ENCODE data around the gene IPO11. TPM values are rescaled to one million over a fixed set of nuclear protein-coding genes. Genes with fewer than 3 reads are reported as not detected.

Gene IPO11
- total RNA-seq, 1 donor from 2014 or later, result 66.9 TPM

DNA sequence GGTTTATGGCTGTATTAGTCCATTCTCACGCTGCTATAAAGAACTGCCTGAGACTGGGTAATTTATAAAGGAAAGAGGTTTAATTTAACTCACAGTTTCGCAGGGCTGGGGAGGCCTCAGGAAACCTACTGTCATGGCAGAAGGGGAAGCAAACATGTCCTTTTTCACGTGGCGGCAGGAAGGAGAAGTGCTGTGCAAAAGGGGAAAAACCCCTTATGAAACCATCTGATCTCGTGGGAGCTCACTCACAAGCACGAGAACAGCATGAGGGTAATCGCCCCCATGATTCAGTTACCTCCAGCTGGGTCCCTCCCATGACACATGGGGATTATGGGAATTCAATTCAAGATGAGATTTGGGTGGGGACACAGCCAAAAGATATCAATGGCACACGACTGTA lies 180.0 kb downstream of the IPO11 start:
- no peaks in the 10 kb centered on the region for H3K4me1 ChIP-seq
- no peaks in the 10 kb centered on the region for H3K9me3 ChIP-seq (ENCODE audit: low read depth)
- H3K4me2 ChIP-seq, result no peak overlapping the region
- peaks cover 20% of the 10 kb centered on the region for H3K36me3 Mint-ChIP-seq
- no peaks in the 10 kb centered on the region for H4K20me1 ChIP-seq (ENCODE audit: low read depth)
- no peak overlapping the region for H3K9ac ChIP-seq
- no peak overlapping the region for H3K4me3 Mint-ChIP-seq
- H3K9me3 Mint-ChIP-seq, result no peaks in the 10 kb centered on the region
- H3F3A ChIP-seq (ENCODE audit: low read depth), result no peaks in the 10 kb centered on the region
- no peaks in the 10 kb centered on the region for H3K27me3 Mint-ChIP-seq (ENCODE audit: insufficient read depth, low read depth)
- TF ChIP-seq, protein P1, sequence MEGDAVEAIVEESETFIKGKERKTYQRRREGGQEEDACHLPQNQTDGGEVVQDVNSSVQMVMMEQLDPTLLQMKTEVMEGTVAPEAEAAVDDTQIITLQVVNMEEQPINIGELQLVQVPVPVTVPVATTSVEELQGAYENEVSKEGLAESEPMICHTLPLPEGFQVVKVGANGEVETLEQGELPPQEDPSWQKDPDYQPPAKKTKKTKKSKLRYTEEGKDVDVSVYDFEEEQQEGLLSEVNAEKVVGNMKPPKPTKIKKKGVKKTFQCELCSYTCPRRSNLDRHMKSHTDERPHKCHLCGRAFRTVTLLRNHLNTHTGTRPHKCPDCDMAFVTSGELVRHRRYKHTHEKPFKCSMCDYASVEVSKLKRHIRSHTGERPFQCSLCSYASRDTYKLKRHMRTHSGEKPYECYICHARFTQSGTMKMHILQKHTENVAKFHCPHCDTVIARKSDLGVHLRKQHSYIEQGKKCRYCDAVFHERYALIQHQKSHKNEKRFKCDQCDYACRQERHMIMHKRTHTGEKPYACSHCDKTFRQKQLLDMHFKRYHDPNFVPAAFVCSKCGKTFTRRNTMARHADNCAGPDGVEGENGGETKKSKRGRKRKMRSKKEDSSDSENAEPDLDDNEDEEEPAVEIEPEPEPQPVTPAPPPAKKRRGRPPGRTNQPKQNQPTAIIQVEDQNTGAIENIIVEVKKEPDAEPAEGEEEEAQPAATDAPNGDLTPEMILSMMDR (IDR thresholded peaks at IDR 0.05), result no peak
- TF ChIP-seq EZH2phosphoT487 (IDR thresholded peaks at IDR 0.05), result no peak
- no peak for TF ChIP-seq EZH2 (IDR thresholded peaks at IDR 0.05)
- H3K27ac Mint-ChIP-seq, result no peak overlapping the region
- no peaks in the 10 kb centered on the region for H3K27me3 ChIP-seq
- no peaks in the 10 kb centered on the region for H3K79me2 ChIP-seq (ENCODE audit: low read depth)
- H3K4me1 Mint-ChIP-seq, result no peaks in the 10 kb centered on the region
- H3K27ac ChIP-seq, result no peak overlapping the region
- peaks cover 9% of the 10 kb centered on the region for H3K36me3 ChIP-seq
- H3K4me3 ChIP-seq, result no peak overlapping the region
- H2AFZ ChIP-seq (replicated peaks), result no peak overlapping the region
- DNase-seq (ENCODE audit: low spot score), result no peak

DNA sequence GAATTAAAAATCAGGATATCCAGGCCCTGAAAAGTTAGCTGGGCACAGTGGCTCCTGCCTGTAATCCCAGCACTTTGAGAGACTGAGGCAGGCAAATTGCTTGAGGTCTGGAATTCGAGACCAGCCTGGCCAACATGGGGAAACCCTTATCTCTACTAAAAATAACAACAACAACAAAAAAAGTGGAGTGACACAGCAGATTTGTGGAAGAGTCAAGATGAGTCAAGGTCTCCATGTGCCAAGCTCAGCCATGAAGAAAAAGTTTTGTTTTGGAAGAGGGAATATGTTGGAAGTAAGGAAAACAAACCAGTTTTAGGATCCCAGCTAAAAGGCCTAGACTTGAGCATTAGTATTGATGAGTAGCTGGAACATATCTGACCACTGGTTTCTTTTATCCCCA lies 180.8 kb downstream of the IPO11 start:
- H3K27me3 ChIP-seq, result no peaks in the 10 kb centered on the region
- no peaks in the 10 kb centered on the region for H3K4me1 ChIP-seq
- no peak overlapping the region for H3K4me3 Mint-ChIP-seq
- H3K79me2 ChIP-seq (ENCODE audit: low read depth), result no peaks in the 10 kb centered on the region
- peaks cover 9% of the 10 kb centered on the region for H3K36me3 ChIP-seq
- no peaks in the 10 kb centered on the region for H3K9me3 ChIP-seq (ENCODE audit: low read depth)
- no peak overlapping the region for H3K4me3 ChIP-seq
- TF ChIP-seq, protein P1 (IDR thresholded peaks at IDR 0.05), result no peak
- no peaks in the 10 kb centered on the region for H3K4me1 Mint-ChIP-seq
- peaks cover 20% of the 10 kb centered on the region for H3K36me3 Mint-ChIP-seq
- H3K27ac ChIP-seq, result no peak overlapping the region
- H3K27me3 Mint-ChIP-seq (ENCODE audit: insufficient read depth, low read depth), result no peaks in the 10 kb centered on the region
- H3K27ac Mint-ChIP-seq, result no peak overlapping the region
- DNase-seq (ENCODE audit: low spot score), result no peak
- no peak overlapping the region for H3K4me2 ChIP-seq
- H3K9ac ChIP-seq, result no peak overlapping the region
- H3K9me3 Mint-ChIP-seq, result no peaks in the 10 kb centered on the region
- H2AFZ ChIP-seq (replicated peaks), result no peak overlapping the region
- H4K20me1 ChIP-seq (ENCODE audit: low read depth), result no peaks in the 10 kb centered on the region
- no peaks in the 10 kb centered on the region for H3F3A ChIP-seq (ENCODE audit: low read depth)

DNA sequence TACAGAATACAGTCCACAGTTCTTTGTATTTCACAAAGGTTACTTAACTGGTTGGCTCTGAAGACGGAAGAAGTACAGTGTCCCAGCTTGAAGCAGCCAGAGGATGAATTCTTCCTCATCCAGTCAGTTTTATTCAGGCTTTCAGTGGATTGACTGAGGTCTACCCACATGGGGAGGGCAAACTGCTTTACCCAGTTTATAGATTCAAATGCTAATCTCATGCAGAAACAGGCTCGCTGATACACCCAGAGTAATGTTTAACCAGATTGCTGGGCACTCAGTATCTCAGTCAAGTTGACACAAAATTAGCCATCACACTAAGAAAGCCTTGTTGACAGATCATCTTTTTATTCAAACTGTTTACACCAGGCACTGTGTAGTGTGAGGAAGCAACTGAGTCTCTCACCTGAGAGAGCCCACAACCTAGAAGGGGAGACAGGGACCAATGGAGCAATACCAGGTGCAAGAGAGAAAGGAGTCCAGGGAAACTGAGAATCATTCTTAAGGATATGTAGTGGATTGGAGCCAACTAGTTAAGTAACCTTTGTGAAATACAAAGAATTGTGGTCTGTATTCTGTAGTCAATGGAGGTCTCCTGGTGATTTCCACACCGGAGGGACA lies 181.9 kb downstream of the IPO11 start:
- no peaks in the 10 kb centered on the region for H3K27me3 ChIP-seq
- no peaks in the 10 kb centered on the region for H3K9me3 Mint-ChIP-seq
- H3K79me2 ChIP-seq (ENCODE audit: low read depth), result no peaks in the 10 kb centered on the region
- H3K9me3 ChIP-seq (ENCODE audit: low read depth), result no peaks in the 10 kb centered on the region
- H3K36me3 Mint-ChIP-seq, result peaks cover 17% of the 10 kb centered on the region
- peaks cover 9% of the 10 kb centered on the region for H3K36me3 ChIP-seq
- H3K27me3 Mint-ChIP-seq (ENCODE audit: insufficient read depth, low read depth), result no peaks in the 10 kb centered on the region
- TF ChIP-seq EZH2 (IDR thresholded peaks at IDR 0.05) (no peak), EZH2phosphoT487 (IDR thresholded peaks at IDR 0.05) (no peak)
- TF ChIP-seq, protein P1 (IDR thresholded peaks at IDR 0.05), result no peak
- H3K4me1 ChIP-seq, result no peaks in the 10 kb centered on the region
- H3K4me2 ChIP-seq, result no peak overlapping the region
- DNase-seq (ENCODE audit: low spot score), result no peak
- no peak overlapping the region for H2AFZ ChIP-seq (replicated peaks)
- H3K4me1 Mint-ChIP-seq, result no peaks in the 10 kb centered on the region
- no peak overlapping the region for H3K9ac ChIP-seq
- no peak overlapping the region for H3K27ac ChIP-seq
- H3K4me3 Mint-ChIP-seq, result no peak overlapping the region
- no peaks in the 10 kb centered on the region for H4K20me1 ChIP-seq (ENCODE audit: low read depth)
- no peak overlapping the region for H3K27ac Mint-ChIP-seq
- no peak overlapping the region for H3K4me3 ChIP-seq
- no peaks in the 10 kb centered on the region for H3F3A ChIP-seq (ENCODE audit: low read depth)
